HG03354 (cell line): Measurements from ENCODE around the gene TMPRSS11A.

Experiments used
- ATAC-seq: cut with Tn5 transposase; IDR thresholded peaks from one replicate; pipeline ENCODE4 v1.9.1; 2021; ENCODE audit warnings: mild to moderate bottlenecking; ENCODE audit not compliant: unreplicated experiment, poor library complexity, severe bottlenecking

The TMPRSS11A gene

GRCh38 chr4:67879486-67879885 is 83.8 kb downstream of the TMPRSS11A start:
- ATAC-seq, result no peak

GRCh38 chr4:67877086-67877485 is 86.2 kb downstream of the TMPRSS11A start:
- no peak for ATAC-seq

- ATAC-seq, result no peak
Measured at GRCh38 chr4:67874986-67875385, 88.3 kb downstream of the TMPRSS11A start.

- no peak for ATAC-seq
Measured at GRCh38 chr4:67873116-67873515, 90.2 kb downstream of the TMPRSS11A start.

- ATAC-seq, result peak; percentile 90
Measured at GRCh38 chr4:67871867-67872266, 91.4 kb downstream of the TMPRSS11A start.

- ATAC-seq, result no peak
Measured at GRCh38 chr4:67869580-67870190, 93.6 kb downstream of the TMPRSS11A start.

- ATAC-seq, result no peak
Measured at GRCh38 chr4:67861513-67861912, 101.8 kb downstream of the TMPRSS11A start.
